ENCODE data around the gene TCEA2.
"Not testable (repeated sequence)": the region's sequence is repeated elsewhere in the genome, so short reads cannot be mapped to it uniquely, and the experiment has no call there.

Gene TCEA2

DNA sequence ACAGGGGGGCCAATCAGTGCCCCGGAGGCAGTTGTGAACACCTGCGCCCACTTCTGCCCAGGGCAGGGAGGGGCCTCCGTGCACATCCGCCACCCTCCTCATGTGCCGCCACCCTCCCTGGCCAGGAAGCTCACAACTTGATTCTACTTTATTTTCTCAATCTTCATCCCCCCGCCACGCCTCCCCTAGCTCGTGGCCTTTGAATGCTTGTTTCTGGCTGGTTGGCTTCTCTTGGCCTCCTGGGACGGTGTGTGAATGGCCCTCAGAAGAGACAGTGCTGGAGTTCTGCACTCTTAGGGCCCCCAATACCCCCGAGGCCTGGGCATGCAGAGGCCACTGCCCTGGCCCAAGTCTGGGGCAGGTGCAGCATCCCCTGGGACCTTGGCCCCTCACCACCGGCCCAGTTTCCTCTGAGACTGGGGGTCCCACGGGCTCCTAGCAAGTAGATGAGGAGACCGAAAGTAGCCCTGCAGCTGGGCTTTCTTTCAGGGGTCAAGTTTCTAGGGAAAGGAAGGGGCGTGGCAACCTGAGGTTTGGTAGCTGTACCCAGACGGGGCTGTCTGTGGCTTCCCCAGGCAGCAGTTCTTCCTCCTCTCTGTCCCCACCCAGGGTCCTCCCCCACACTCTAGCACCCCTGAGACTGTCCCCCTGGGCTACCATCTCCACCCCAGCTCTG, 15.0 kb downstream of the TCEA2 start:
- DNase-seq (ENCODE audit: low spot score) = no peak

DNA sequence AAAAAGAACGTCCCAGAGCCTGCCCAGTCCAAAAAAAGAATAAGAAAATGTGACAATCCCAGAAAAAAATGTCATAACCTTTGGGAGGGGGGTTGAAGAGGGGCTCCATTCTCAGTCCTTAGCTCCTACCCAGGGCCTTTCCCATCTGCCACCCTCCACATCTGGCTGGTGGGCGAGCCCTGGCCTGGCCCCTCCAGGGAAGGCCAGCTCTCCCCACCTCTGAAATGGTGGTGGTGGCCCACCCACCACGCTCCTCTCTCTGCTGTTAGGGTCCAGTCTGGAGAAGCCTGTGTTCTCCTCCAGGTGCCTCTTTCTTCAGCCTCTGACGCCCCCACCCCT, 15.9 kb downstream of the TCEA2 start:
- no peak for DNase-seq (ENCODE audit: low spot score)

DNA sequence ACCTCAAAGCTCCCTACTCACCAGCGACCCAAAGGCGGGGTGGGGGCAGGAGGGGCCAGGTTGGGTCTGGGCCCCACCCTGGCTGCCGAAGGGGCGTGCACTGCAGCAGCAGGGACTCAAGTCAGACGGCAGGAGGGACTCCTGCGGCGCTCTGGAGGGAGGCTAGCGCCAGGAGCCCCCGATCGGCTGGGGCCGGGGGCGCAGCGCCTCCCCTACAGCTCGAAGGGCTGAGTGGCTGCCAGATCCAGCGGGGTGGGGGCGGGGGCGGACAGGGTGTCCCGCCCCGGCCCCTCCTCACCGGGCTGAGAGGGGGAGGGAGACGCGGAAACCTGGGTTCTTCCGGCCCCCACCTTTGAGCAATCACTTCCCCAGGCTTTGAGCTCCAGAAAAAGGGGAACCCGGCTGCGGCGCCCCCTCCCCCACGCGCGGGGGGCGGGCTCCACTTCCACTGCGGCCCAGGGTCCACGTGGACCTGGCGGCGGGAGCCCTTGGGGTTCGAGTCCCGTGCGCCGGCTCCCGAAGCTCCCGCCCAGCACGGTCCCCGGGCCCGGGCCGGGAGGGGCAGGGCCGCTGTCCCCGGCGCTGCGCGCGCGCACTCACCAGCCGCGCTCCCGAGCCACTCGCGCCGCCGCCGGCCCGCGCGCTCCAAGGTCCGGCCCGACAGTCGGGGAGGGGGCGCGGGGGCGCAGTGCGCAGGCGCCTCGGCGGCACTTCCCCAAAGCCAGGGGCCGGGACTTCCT, 16.4 kb downstream of the TCEA2 start, which contains the start of gene RGS19:
Gene RGS19 (minus strand): TSS at position 246 of the 740 bp plus-strand sequence. CDS start 2,632 bp downstream, outside the sequence.
- peak; percentile 91 for DNase-seq (ENCODE audit: low spot score)

DNA sequence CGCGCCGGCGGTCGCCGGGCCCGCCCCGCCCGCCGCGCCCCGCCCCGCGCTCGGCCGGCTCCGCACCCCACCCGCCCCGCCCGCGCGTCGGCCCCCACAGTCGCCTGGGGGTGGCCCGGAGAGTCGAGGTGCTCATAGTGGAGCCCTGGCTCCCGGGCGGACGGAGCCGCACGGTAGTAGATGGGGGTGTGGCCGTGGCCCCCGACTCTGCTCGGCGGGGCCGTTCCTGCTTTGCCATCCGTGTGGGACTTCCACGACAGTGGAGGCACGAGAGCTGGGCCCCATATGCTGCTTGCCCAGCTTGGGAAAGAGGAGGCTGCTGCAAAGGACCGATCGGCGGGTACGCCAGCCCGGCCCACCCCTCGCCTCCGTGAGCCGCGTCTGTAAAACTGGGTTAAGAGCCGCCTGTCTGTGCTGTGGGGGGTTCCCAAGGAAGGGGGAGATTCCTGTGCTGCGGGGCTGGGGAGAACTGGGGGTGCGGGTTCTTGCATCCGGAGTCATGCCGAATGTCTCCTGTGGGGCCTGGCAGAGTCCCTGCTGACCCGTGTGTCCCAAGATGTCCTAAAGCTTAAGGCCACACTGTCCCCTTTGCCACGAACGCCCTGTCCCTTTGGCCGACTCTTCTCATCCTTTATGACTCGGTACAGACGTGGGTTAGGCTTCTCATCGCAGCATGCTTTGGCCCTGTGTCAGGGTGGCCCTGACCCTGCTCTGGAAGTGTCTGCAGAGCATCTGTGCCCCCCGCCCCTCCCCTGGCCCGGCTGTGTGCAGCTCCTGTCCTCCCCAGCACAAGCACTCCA, 17.2 kb downstream of the TCEA2 start, which contains the start of gene OPRL1:
Gene OPRL1 (plus strand): TSS at position 70 of the 800 bp plus-strand sequence. CDS start 12,639 bp downstream, outside the sequence.
- no peak for DNase-seq (ENCODE audit: low spot score)

DNA sequence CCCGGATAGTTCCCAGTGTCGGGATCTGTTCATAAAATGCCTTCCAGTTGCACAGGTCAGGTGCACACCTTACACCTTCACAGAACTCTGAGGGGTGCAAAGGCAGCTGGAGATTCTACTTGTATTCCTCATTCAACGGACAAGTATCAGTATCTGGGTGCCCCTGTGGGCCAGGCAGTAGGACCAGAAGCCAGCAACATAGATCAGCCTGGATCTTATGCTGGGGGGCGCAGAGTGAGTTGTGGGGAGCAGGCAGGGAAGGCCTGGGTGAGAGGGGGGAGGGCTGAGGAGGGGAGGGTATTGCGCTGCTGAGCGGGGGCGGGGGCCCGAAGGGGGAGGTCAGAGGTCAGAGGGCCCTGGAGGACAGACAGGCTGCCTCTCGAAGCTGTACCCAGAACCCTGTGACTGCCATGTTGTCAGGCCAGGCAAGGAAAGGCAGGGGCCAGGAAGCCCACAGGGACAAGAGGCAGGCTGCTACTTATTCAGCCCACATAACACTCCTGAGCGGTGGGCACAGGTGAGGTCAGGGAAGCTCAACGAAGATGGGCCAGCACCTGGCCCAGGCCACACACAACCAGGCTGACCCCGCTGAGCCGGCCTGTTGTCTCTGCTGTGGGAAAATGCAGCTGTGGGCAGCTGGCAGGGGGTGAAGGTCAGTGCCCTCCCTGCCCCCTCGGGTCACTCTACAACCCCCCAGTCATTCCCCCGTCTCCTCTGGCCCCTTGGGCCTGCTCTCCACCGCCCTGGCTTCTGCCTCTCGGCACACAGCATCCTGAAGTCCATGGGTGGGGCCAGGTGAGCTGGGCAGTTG, 18.0 kb downstream of the TCEA2 start:
- DNase-seq (ENCODE audit: low spot score) = no peak

DNA sequence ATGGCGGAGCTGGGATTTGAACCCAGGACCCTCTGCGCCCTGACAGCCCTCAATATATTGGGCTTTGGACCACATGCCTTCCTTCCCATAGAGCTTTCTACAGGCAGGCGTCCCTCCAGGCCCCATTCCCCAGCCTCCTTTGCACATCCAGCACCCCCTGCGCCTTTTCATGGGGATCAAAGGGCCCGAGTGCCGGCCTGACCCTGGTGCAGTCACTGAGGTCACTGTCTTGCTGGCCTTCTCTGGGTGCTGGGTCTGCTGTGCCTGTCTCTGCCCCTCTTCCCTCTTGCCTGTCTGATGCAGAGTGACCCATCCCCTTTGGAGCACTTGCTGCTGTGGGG, 18.6 kb downstream of the TCEA2 start:
- DNase-seq (ENCODE audit: low spot score) = no peak

DNA sequence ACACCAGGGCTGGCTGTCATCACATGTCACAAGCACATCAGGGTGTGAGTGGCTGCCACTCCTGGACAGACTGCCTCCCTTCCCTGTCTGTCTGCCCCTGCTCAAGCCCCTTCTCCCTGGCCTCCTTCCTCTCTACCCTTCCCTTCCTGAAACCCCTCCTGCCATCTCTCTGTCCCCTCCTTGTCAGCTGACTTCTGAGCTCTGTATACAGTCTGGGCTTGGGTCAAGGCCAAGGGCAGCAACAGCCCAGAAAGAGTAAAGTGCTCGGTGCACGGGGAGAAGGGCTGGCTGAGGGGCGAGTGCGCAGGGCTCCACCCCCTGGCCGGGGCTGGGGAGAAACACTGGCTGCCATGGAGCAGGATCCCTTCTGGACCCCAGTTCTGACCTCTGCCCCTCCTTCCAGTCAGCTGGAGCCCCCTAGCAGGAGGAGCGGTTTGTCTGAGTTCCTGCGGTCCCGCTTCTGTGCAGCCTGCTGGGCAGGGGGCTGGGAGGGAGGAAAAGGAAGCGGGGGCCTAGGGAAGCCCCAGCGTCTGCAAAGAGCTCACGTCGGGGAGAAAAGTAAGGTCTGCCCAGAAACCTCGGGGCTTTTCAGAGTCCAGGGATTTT, 19.2 kb downstream of the TCEA2 start:
- no peak for DNase-seq (ENCODE audit: low spot score)

DNA sequence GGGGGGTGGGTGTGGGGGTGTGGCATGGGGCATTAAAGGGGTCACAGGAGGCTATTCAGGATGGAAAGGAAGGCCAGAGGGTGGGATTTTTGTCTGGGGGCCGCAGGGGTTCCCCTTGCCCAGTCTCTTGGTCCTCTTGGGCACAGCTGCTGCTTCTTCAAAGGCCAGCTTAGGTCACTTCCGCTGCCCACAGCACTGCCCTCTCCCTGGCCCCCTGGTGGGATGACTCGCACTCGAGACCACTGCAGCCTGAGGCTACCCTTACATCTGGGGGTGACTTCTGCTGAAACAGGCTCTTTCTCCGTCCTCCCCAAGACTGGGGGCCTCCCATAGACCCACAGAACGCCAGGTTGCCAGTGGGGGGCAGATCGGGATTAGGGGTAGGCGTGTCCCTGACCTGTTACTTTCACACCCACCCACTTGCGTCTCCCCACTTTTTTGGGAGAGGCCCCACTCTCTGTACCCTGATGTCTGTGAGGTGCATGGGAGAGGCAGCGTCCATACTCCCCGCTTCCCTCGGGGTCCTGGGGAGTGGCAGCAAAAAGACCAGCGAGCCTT, 19.9 kb downstream of the TCEA2 start:
- no peak for DNase-seq (ENCODE audit: low spot score)

DNA sequence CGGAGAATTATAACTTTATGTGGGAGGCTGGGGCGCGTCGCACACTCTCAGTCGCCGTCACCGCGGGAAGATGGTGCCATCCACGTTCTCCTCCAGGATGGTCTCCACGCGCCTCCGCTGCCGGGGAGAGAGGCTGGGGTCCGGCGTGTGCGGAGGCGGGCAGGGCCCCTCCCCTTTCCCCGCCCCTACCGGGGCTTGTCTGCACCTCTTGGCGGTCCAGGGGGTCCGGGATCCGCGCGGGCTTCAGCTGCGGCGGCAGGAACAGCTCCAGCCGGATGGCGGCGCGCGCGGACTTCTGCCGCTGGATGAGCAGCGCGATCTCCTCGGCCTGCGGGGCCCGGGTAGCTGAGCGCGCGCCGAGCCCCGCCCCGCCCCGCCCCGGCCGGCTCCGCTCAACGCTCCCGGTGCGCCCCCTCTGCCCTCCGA, 20.4 kb downstream of the TCEA2 start:
- peak; percentile 88 for DNase-seq (ENCODE audit: low spot score)

DNA sequence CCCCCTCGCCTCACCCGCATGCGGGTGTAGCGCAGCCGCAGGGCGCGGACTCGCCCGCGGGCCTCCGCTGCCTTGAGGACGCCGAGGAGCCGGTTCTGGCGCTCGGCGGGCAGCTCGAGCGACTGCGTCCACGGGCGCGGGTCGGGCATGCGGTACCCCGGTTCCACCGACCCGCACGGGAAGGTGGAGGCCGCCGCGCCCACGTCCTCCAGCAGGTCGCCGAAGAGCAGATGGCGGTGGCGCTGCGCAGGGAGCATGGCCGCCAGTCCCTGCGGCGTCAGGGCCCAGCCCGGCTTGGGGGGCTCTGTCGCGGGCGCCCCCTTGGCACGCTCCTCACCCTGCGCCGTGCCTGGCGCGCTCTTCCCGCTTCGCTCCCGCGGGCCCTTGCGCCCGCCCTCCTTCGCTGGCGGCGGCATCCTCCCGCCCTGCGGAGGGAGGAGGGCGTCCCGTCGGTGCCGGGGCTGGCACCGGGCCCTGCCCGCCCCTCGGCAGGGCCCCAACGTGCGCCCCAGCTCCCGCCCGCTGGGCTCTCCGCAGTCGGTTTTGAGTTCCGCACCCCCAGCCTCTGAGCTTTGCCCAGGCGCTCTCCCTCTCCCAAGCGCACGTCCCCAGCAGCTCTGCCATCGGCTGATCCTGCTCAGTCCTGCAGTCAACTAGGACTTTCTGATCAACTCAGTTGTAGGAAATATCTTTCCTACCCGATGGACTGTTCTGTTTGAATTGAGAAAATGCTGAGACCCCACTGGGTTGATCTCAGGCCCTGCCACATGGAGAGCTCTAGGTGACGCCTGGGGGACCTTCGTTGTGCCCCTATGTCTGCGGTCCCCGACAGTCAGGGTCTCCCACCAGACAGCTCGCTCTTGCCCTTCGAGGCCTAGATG, 21.0 kb downstream of the TCEA2 start, which contains the start of gene LKAAEAR1:
Gene LKAAEAR1 (minus strand): TSS at position 595 of the 881 bp plus-strand sequence. CDS start 179 bp downstream, at position 416.
- no peak for DNase-seq (ENCODE audit: low spot score)

DNA sequence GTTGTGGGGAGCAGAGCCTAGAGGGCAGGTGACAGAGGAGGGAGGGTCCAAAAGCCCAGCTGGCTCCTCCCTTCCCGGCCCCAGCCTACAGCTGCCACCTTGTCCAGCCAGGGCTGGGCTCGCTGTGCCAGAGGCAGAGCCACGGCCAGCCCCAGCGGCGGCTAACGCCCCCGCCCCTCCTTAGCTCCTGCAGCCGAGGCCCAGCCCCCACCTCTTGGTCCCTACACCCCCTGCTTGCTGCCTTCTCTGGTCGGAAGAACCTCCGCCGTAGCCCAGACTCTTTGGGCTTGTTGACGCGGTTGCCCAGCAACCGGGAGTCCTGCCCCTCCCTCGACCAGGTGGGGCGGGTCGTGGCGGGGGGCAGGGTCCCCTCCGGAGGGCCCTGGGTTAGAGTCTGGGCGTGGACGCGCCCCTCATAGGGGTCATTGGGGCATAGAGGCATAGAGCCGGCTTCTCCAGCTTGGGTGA, 21.7 kb downstream of the TCEA2 start:
- no peak for DNase-seq (ENCODE audit: low spot score)

DNA sequence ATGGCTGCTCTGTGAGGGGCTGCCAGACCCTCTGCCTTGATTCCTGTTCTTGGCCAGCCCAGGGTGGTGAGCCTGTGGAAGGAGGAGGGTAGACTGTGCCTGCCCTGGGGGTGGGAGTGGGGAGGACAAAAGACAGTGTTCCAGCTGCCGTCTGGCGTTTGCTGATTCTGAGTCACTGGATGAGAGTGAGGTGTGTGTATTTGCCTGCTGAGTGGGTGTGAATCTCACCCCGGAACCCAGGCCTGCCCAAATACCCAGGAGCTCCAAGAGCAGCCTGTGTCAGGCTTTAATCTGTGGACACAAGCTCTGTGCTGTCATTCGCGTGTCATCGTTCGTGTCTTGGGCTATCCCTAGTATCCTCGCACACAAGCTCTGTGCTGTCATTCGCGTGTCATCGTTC, 23.8 kb downstream of the TCEA2 start:
- DNase-seq (ENCODE audit: low spot score) = no peak

DNA sequence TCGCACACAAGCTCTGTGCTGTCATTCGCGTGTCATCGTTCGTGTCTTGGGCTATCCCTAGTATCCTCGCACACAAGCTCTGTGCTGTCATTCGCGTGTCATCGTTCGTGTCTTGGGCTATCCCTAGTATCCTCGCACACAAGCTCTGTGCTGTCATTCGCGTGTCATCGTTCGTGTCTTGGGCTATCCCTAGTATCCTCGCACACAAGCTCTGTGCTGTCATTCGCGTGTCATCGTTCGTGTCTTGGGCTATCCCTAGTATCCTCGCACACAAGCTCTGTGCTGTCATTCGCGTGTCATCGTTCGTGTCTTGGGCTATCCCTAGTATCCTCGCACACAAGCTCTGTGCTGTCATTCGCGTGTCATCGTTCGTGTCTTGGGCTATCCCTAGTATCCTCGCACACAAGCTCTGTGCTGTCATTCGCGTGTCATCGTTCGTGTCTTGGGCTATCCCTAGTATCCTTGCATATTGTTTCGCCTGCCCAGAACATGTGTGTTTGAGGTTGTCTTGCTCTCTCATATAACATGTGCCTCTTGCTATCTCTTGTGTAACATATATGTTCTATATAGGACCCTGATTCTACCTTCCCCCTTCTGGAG, 24.3 kb downstream of the TCEA2 start:
- not testable (repeated sequence) for DNase-seq (ENCODE audit: low spot score)

DNA sequence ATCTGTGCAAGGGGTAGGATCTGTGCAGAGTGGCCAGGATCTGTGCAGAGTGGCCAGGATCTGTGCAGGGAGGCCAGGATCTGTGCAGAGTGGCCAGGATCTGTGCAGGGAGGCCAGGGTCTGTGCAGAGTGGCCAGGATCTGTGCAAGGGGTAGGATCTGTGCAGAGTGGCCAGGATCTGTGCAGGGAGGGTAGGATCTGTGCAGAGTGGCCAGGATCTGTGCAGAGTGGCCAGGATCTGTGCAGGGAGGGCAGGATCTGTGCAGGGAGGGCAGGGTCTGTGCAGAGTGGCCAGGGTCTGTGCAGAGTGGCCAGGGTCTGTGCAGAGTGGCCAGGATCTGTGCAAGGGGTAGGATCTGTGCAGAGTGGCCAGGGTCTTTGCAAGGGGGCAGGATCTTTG, 25.6 kb downstream of the TCEA2 start:
- DNase-seq (ENCODE audit: low spot score) = not testable (repeated sequence)

DNA sequence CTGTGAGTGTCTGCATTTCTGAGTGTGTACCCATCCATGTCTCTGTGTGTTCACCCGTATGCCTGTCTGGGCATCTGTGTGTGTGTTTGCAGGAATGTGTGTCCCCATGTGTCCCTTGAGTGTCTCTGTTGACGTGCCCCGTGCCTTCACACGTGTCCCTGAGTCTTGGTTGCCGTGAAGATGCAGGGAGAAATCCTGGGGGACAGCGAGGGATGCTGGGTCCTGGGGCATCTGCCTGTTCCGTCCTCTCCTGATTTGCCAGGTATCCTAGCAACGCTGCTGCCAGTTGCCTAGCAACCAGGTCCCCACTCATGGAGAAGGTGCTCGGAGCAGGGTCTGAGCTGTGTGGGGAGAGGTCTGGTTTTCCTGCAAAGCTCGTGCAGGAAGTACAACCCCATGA, 27.2 kb downstream of the TCEA2 start:
- no peak for DNase-seq (ENCODE audit: low spot score)

DNA sequence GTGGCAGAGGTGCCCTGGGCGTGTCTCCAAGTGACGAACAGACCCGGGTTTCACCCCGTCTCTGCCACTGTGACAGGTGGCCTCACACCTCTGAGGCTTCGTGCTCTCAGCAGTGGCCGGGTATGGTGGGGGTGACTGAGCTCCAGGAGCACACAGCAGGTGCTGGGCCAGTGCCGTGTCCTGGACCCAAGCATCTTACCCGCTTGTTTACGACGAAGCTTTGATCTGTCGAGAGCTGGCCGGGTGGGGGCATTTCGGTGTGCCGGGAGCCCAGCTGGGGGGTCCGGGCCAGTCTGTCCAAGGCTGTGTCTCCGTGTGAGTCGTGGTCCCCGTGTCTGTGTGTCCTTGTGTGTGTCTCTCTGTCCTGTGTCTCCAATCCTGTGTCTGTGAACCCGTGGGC, 28.3 kb downstream of the TCEA2 start:
- no peak for DNase-seq (ENCODE audit: low spot score)

DNA sequence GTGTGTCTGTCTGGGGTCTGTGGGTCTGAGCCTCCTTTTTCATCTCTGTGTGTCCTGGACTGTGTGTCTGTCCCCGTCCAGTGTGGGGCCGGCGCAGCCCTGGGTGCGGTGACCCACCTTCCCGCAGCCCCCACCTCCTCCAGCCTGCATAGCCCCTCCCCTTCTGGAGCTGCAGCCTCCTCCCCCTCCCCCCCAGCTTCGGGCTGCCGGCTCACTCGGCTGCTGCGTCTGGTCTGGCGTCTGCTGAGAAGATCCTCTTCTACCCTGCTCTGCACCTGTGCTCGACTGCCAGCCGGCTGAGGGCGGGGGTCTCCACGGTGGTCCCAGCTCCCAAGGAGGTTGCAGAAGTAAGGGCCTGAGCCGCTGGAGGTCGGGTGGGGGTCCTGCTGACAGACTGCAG, 28.8 kb downstream of the TCEA2 start:
- DNase-seq (ENCODE audit: low spot score) = no peak

DNA sequence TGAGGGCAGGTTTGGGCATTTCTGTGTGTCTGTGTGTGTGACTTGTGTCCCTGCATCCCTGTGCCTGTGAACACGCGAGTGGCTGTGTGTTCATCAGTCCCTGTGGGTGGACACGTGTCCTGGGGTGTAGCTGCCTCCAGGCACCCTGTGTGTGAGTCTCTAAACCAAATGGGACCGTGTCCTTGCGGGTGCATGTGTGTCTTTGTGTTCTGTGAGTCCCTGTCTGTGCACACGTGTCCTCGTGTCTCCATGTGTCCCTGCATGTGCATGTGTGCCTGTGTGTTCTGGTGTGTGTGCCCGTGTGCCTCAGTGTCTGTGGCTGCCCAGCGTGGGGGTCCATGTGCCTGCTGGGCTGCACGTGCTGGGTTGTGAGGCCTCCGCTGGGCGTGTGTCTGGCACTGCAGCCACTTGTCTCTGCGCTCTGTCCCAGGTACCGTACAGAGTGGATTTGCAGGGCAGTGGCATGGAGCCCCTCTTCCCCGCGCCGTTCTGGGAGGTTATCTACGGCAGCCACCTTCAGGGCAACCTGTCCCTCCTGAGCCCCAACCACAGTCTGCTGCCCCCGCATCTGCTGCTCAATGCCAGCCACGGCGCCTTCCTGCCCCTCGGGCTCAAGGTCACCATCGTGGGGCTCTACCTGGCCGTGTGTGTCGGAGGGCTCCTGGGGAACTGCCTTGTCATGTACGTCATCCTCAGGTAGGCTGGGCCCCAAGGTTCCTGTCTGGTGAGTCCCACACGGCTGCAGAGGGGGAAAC, 29.4 kb downstream of the TCEA2 start:
- no peak for DNase-seq (ENCODE audit: low spot score)

DNA sequence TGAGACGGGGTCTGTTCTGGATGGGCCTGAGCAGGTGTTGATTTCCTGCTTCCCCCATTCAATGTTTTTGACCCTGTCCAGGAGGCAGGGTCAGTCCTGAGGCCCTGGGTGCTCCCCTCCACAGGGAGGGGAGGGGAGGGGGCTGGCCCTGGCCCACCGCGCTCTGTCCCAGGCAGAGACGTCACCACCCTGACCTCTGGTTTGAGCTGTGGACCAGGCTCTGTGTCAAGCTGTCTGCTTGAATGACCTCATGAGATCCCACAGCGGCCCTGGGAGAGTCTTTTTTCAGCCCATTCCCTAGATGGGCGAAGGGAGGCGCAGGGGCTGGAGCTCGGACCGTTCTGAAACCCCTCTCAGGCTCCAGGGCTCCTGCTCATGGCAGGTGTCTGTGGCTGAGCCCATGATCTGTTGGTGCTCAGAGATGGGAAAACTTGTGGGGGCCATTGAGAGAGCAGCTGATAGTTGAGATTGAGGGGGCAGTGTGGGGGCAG, 30.1 kb downstream of the TCEA2 start:
- DNase-seq (ENCODE audit: low spot score) = no peak
